ENCODE results near the gene XPO6. TPM values are rescaled to one million over a fixed set of nuclear protein-coding genes. Genes with fewer than 3 reads are reported as not detected.

Gene XPO6
- total RNA-seq, 1 experiment from 2014 or later: 95.6 TPM

DNA sequence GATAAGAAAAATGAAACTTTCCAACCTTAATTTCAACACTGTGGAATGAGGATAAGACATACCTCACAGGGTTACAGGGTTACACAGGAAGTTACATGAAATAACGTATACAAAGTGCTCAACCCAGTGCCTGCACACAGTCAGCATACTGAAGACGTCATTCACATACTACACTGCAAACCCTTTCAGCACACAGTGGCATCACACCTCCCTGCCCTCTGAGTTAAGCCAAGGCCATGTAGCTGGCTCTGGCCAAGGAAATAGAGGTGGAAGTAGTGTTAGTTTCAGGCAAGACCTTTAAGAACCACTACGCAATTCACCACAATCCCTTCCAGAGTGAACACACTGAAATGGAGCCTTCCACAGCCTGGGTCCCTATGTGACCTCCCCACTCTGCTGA, 101.7 kb downstream of the XPO6 start:
- Histone ChIP-seq H3K36me3 (peaks cover 56% of the 10 kb centered on the region), H3K4me1 (peaks cover 4% of the 10 kb centered on the region), H3K4me3 (no peak overlapping the region), H3K27me3 (no peaks in the 10 kb centered on the region), H3K27ac (peak overlapping the region; percentile 27; the same call in 1 of the 2 replicates), H3K9me3 (replicated peaks) (no peaks in the 10 kb centered on the region)
- DNase-seq: no peak

DNA sequence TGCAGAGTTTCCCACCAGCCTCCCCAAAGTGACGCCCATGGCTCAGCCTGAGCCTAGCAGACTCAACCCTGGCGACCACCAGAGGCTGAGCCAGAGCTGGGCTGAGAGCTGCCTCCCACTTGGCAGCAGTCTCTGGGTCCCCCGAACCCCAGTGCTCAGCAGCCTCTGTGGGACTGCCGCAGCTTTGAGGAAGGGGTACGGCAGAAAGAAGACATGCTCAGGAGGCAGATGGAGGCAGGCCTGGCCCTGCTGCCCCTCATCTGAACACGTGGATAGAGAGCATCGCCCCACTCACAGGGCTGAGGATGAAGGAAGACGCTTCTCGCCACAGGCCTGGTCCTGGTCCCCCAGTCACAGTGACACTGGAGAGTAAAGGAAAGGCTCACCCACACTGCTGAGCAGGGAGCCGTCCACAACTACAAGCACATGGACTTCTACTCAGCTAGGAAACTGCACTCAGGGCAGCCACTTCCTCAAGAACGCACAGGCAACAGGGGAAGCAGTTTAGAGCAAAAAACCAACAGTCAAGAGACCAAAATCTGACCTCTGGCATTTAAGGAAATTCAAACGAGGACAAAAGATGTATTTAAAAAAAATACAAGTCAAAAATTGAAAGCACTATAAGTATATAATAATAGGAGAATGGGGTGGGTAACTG, 103.0 kb downstream of the XPO6 start:
- DNase-seq: no peak
- Histone ChIP-seq H3K4me3 (no peak overlapping the region), H3K27me3 (no peaks in the 10 kb centered on the region), H3K27ac (no peak overlapping the region), H3K36me3 (peaks cover 61% of the 10 kb centered on the region), H3K4me1 (peaks cover 4% of the 10 kb centered on the region), H3K9me3 (replicated peaks) (no peaks in the 10 kb centered on the region)

DNA sequence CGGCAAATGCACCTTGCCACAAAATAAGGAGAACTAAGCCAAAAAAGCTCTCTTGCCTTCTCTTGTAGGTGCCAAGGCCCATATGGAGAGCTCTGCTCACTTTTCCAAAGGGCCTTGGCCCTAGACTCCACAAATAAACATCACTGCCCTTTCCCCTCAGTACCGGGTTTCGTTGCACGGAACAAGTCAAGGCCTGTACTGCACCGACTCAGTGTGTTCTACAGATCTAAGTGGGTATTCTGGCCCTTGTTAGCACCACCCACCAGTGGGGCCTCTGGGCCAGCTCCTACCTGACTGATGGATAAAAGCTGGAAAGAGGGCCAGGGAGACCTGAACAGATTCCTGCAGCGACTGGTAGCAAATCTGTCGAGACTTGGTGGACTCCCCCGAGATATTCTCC, 104.5 kb downstream of the XPO6 start:
- Histone ChIP-seq H3K4me1 (peaks cover 4% of the 10 kb centered on the region), H3K4me3 (no peak overlapping the region), H3K9me3 (replicated peaks) (no peaks in the 10 kb centered on the region), H3K27me3 (no peaks in the 10 kb centered on the region), H3K36me3 (peaks cover 67% of the 10 kb centered on the region), H3K27ac (no peak overlapping the region)
- DNase-seq: no peak

DNA sequence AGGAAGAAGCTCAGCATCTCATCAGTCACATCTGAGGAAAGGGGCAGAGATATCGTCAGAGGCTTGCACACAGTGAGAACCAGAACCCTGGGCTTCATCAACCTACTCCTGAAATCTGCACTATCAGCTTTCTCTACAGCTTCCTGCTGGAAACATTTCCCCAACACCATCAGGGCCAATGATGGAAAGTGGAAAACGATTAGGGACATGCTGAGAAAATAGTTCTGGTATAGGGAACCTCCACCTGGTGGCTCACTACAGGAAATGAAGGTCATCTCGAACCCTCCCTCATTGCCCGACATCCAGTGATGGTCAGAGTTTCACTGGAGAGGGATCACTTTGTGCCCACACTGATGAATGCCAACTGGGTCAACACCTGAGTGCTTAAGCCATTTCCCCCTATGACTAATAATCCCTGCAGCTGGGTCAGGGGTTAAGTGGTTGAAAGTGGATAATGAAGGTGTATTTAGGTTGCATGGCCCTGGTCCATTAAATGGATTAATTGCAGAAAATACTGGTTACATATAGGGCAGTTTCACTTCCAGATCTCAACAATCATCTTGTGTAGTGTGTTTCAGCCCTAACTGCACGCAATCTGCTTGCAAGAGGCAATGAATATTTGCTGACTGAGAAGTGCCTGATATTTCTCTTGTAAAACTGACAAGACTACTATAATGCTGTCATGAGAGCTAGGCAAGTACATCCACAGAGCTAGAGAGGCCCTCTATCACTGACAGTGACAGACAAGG, 105.1 kb downstream of the XPO6 start:
- DNase-seq: no peak
- Histone ChIP-seq H3K27me3 (no peaks in the 10 kb centered on the region), H3K4me1 (peaks cover 4% of the 10 kb centered on the region), H3K9me3 (replicated peaks) (no peaks in the 10 kb centered on the region), H3K4me3 (no peak overlapping the region), H3K36me3 (peaks cover 63% of the 10 kb centered on the region), H3K27ac (no peak overlapping the region)

DNA sequence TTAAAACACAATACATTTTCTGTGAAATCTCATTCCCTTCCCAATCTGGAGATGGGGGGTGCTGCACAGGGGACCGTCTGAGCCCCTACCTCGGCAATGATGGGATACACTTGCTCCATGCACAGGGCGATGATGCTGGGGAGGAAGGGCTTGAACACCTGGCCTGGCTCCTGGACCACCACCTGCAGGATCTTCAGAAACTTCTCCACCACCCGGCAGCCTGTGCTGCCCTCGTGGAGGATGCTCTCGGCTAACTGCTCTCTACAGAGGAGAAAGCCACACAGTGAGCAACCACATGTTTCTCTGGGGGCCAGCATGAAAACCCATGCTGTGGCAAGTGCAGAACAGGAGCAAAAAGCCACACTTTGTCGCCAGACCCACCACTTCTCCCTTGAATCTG, 105.8 kb downstream of the XPO6 start:
- Histone ChIP-seq H3K36me3 (peaks cover 62% of the 10 kb centered on the region), H3K9me3 (replicated peaks) (no peaks in the 10 kb centered on the region), H3K4me1 (peaks cover 3% of the 10 kb centered on the region; the same call in 1 of the 2 replicates), H3K4me3 (no peak overlapping the region), H3K27me3 (no peaks in the 10 kb centered on the region), H3K27ac (no peak overlapping the region)
- no peak for DNase-seq

DNA sequence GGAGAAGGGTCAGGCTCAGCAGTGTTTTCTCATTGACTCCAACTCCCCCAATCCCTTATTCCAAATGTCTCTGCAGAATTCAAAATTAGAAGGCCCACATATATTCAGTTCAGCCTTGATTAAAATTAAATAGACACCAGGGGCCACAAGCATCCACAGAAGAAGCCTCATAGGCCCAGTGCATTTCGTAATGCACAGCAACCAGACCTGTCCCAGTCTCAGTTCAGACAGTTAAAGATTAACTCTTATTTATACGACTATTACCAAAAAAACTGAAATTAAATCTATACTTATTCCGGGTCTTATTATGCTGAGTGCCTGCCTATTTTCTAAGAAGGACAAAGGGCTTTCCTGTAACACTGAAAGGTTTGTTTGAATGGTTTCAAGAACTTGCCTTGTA, 106.5 kb downstream of the XPO6 start:
- peaks cover 61% of the 10 kb centered on the region for H3K36me3 ChIP-seq
- no peaks in the 10 kb centered on the region; the same call in 1 of the 2 replicates for H3K4me1 ChIP-seq
- H3K27ac ChIP-seq: no peak overlapping the region
- H3K9me3 ChIP-seq (replicated peaks): no peaks in the 10 kb centered on the region
- no peak for DNase-seq
- no peak overlapping the region for H3K4me3 ChIP-seq
- no peaks in the 10 kb centered on the region for H3K27me3 ChIP-seq

DNA sequence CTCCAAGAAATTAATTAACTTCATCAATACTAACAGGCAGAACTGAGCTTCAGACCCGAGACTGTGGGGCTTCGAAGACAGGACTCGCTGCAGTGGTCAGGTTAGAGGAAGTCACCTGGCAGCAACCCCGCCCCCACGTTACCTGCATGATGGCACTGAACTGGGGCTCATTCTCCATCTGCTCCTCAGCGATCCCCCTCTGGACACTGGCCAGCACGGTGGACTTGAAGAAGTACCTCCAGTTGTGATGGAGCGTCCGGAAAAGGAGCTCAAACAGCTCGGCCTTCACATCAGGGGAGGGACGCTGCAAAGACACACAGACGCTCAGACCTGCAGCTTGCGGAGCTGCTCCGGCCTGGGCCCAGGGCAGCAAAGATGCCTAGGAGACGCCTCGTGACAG, 107.4 kb downstream of the XPO6 start:
- no peaks in the 10 kb centered on the region for H3K27me3 ChIP-seq
- no peaks in the 10 kb centered on the region for H3K9me3 ChIP-seq (replicated peaks)
- no peak overlapping the region for H3K4me3 ChIP-seq
- no peaks in the 10 kb centered on the region for H3K4me1 ChIP-seq
- no peak for DNase-seq
- H3K36me3 ChIP-seq: peaks cover 57% of the 10 kb centered on the region
- no peak overlapping the region for H3K27ac ChIP-seq

DNA sequence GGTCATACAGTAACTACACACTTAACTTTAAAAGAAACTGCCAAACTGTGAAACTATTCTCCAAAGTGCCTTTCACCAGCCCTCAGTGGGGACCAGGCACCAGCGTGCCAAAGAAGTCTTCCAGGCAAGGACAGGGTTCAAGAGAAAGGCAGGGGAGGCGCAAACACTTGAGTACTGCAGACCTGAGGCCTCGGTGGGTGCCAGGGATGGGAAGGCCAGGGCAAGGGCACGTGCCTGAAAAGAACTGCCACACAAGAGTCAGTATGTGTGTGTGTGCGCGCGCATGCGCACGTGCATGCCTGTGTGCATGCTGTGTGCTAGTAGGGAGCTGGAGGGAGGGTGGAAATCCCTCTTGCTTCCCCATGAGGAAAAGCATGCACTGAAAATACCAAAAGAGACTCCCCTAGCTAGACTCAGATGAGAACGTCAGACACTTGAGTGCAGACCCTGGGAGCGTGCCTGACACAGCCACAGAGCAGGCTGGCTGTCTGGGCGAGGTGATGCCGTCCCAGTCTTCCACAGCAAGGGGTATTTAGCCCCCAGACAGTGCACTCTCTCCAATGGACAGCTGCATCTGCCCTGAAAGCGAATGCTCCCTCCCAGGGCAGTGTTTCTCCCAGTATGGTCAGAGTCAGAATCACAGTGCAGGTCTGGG, 108.1 kb downstream of the XPO6 start:
- Histone ChIP-seq H3K4me1 (no peaks in the 10 kb centered on the region), H3K4me3 (no peak overlapping the region), H3K27ac (no peak overlapping the region), H3K9me3 (replicated peaks) (no peaks in the 10 kb centered on the region), H3K27me3 (no peaks in the 10 kb centered on the region), H3K36me3 (peaks cover 57% of the 10 kb centered on the region)
- no peak for DNase-seq

DNA sequence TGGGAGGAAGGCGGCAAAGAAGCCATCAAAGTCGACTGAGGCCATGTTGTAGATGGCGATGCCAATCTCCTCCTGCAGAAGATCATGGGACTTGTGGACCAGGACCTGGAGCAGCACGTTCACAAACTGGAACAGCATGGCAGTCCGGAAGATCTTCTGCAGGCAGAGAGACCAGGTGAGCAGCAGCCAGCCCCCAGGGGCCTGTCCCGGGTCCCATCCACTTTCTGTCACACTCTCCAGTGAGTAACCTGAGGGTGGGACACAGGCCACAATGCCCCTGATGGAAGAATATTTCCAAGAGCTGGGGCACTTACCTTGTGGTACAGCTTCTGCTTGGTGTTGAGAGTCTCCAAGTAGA, 110.3 kb downstream of the XPO6 start:
- H3K27me3 ChIP-seq: no peaks in the 10 kb centered on the region
- no peaks in the 10 kb centered on the region for H3K9me3 ChIP-seq (replicated peaks)
- H3K27ac ChIP-seq: no peak overlapping the region
- H3K4me1 ChIP-seq: no peaks in the 10 kb centered on the region
- no peak for DNase-seq
- H3K36me3 ChIP-seq: peaks cover 41% of the 10 kb centered on the region
- H3K4me3 ChIP-seq: no peak overlapping the region

DNA sequence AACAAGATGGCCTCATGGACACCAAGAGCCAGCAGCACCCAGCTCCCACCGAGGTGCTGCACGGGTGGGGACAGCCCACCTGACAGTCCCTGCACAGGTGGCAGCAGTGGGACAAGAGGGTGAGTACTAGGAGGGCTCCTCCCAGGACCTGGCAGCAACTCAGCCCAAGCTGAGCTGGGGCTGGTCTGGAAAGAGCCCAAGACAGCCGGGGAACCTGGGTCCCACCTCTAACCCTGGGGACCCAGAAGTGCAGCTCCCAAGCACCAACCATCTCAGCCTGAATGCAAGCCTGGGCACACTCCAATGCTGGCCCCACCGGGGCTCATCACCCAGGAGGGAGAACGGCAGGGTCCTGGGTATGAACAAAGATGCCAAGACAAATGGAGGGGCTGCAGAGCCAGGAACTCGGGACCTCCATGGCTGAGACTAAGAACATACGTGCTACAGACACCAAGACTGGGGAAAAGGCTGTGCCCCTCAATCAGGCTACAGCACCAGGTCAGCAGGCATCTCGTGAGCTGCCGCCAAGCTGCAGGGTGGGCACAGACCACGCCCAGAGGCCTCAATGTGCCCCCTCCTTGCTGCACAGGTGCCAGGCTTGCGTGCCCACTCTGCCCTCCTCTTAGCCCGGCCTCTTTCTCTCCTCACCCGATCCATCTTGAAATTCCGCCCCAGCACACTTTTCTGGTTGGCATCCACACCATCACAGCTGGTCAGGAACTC, 110.8 kb downstream of the XPO6 start:
- Histone ChIP-seq H3K27ac (no peak overlapping the region), H3K36me3 (peaks cover 41% of the 10 kb centered on the region), H3K9me3 (replicated peaks) (no peaks in the 10 kb centered on the region), H3K27me3 (no peaks in the 10 kb centered on the region), H3K4me3 (no peak overlapping the region), H3K4me1 (no peaks in the 10 kb centered on the region)
- no peak for DNase-seq

DNA sequence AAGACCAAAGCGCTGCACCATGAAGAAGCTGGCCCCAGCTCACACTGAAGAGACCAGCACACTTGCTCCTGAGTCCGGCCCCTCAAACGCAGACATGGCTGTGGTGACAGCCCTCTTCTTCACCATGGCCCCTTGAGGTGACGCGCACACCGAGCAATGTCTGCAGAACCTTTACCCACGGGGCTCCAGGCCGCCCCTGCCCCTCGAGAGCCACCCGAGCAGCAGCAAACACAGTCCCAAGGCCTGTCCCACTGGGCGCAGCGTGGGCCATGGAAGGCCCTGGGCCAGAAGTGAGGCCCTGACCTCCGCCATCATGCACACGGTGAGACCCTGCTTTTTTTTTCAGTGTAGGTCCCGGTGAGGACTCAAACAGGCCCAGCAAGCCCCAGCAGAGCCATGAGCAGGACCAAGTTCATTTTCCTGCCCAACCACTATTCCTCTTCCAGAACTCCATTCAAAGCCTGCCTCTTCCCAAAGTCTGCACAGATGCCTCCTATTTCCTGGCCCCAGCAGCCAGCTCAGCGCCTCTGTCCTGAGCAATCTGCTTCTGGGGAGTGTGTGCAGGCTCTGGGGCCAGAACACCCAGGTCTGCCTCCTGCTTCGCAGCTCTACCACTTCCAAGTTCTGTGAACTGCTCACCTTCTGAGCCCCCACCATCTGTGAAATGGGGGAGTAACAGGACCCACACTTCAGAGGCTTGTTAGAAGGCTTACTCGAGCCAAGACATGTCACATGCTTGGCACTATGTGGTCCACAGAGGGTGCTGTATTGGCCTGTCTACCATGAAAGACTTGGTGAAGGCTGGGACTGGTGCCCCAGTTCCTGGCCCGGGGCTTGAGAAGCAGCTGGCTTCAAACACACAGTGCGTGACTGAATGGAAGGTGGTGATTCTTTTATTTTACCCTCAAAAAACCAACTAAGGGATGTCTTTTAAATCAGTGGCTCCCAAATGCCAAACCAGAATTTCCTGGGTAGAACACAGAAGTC, 112.5 kb downstream of the XPO6 start:
- Histone ChIP-seq H3K9me3 (replicated peaks) (no peaks in the 10 kb centered on the region), H3K27ac (no peak overlapping the region), H3K4me1 (no peaks in the 10 kb centered on the region), H3K27me3 (no peaks in the 10 kb centered on the region), H3K36me3 (peaks cover 26% of the 10 kb centered on the region), H3K4me3 (no peak overlapping the region)
- no peak for DNase-seq

DNA sequence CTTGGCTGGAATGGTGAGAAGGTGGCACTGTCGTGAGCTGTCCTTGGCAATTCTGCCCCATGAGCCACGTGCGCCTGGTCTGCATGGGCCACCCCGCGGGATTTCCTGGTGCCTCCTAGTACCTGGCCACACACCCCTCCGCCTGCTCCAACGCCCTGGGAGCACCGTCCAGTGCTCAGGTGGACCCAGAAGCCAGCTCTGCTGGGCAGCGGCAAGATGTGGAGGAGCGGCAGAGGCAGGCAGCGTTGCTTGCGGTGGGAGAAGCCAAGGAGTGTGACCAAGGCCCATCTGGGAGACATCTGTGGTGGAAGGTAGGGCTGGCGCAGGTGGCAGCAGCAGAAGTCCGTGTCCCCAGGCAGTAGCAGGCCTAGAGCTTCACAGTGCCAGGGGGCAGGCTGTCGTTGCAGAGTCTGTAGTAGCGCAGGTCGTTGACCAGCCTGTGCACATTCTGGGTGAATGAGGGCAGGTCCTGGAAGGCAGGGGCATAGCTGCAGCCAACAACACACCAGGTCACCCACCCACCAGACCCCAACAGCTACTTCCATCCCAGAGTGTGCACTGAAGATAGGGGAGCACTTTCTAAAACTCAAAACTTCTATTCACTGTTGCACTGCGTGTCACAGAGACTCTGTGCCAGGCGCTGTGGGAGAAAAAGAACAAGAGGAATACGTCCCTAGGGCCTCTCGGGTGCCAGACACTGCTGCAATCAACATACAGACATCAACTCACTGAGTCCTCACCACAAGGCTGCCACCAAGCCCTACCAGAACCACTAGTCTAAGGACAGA, 113.4 kb downstream of the XPO6 start:
- Histone ChIP-seq H3K27ac (no peak overlapping the region), H3K4me1 (no peaks in the 10 kb centered on the region), H3K27me3 (no peaks in the 10 kb centered on the region), H3K9me3 (replicated peaks) (no peaks in the 10 kb centered on the region), H3K4me3 (no peak overlapping the region), H3K36me3 (peaks cover 19% of the 10 kb centered on the region)
- DNase-seq: no peak

All from SJCRH30 (cell line).